Naive B cell (primary cell): ENCODE data around the gene PGM2. TPM values are rescaled to one million over a fixed set of nuclear protein-coding genes. Genes with fewer than 3 reads are reported as not detected.

Experiments used
- ATAC-seq, 2 donors: fragments of 150-1000 bp; cut with Tn5 transposase; 2 replicates each; pipeline ENCODE4 v1.10.0; 2021; ENCODE audit warnings: low read depth in 2 of 2, mild to moderate bottlenecking in 2 of 2, moderate library complexity in 2 of 2
- DNase-seq: peaks from one replicate; pipeline ENCODE4 v3.0.0; 2022
- H3K27ac Mint-ChIP-seq, 6 donors: one replicate each; pipeline ENCODE4 v1.8.0; 2020 to 2022; ENCODE audit warnings: mild to moderate bottlenecking in 6 of 6, mixed read lengths in 6 of 6, moderate library complexity in 5 of 6, inconsistent platforms in 2 of 6
- H3K27me3 Mint-ChIP-seq, 3 donors: one replicate each; pipeline ENCODE4 v1.8.0; 2021 to 2022; ENCODE audit warnings: mixed read lengths in 3 of 3, mild to moderate bottlenecking in 1 of 3
- H3K36me3 Mint-ChIP-seq, 2 donors: one replicate each; pipeline ENCODE4 v1.8.0; 2020 to 2022; ENCODE audit warnings: mixed read lengths in 2 of 2, inconsistent platforms in 1 of 2, mild to moderate bottlenecking in 1 of 2
- H3K4me1 Mint-ChIP-seq, 3 donors: one replicate each; pipeline ENCODE4 v1.8.0; 2020 to 2022; ENCODE audit warnings: mixed read lengths in 3 of 3, inconsistent platforms in 1 of 3, mild to moderate bottlenecking in 1 of 3, moderate library complexity in 1 of 3
- H3K4me3 Mint-ChIP-seq, 8 donors: one replicate each; pipeline ENCODE4 v1.8.0; 2020 to 2022; ENCODE audit warnings: mild to moderate bottlenecking in 8 of 8, mixed read lengths in 8 of 8, moderate library complexity in 8 of 8, inconsistent platforms in 2 of 8
- H3K9me3 Mint-ChIP-seq, 7 donors: one replicate each; pipeline ENCODE4 v1.8.0; 2020 to 2022; ENCODE audit warnings: mixed read lengths in 7 of 7, mild to moderate bottlenecking in 5 of 7, inconsistent platforms in 2 of 7, moderate library complexity in 1 of 7
- polyA plus RNA-seq, 6 donors: library from polyadenylated mRNA; unstranded; fragments of 300-500 nt; fragmentation: Illumina TruSeq; gene quantifications; one replicate each; pipeline ENCODE4 v1.2.3, GENCODE V29; 2021; ENCODE audit warnings: low read depth in 6 of 6

The PGM2 gene
- polyA plus RNA-seq, 6 donors from 2014 or later, result 10.5 to 19.8 (median 17.4) TPM

DNA sequence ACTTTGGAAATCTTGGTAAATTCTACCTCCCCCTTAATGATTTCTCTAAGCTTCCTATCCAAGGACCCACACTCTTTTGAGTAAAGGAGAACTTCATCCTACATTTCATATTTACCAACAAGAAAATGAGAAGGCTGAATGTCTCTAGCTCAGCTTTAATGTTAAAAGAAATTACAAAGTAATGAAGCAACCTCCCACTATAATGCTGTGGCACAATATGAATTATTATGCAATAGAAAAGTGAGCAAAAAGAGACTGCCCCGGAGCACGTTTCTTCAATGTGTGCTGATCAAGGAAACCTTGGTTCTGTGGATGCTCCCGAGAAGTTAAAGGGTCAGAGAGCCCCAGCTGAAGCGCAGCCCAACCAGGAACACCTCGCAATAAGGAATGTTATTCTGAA, 55.3 kb downstream of the PGM2 start:
- Mint-ChIP-seq H3K27me3 (no peaks in the 10 kb centered on the region), H3K4me3 (no peak overlapping the region), H3K9me3 (no peaks in the 10 kb centered on the region), H3K27ac (no peak overlapping the region), H3K4me1 (peaks cover 13 to 24% (median 18%) of the 10 kb centered on the region in 3 donors), H3K36me3 (no peaks in the 10 kb centered on the region)
- ATAC-seq (no peak), DNase-seq (no peak)

DNA sequence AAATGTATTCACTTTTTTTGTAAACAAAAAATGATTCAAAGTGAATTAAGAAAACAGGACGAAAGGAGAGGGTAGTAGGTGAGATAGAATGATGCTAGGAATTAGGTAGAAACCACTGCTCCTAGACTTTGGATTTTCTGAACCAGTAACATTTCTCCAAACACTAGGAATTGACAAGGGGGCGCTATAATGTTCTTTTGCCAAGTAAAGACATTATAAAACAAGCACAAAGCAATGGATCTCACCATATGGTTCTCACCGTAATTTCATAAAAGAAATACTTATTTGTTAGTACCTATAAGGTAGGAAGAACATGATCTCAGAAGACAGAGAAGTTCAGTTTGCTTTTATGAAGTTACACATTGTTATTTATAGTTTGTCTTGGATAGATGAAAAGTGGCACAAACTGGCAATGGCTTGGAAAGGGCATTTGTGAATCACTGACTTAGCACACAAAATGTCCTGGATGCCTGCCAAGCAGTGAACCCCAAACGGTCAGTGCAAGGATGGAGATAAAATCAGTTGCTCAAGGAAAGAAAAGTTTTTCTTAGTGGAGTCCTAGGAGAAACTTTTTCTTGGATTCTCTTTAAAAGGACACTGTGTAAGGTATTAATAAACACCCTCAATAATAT, 56.3 kb downstream of the PGM2 start:
- Mint-ChIP-seq H3K27ac (peak overlapping the region in 1 of 6 donors; percentile 49), H3K27me3 (no peaks in the 10 kb centered on the region), H3K36me3 (no peaks in the 10 kb centered on the region), H3K4me1 (peaks cover 15 to 24% (median 22%) of the 10 kb centered on the region in 3 donors), H3K9me3 (no peaks in the 10 kb centered on the region), H3K4me3 (no peak overlapping the region)
- DNase-seq (no peak), ATAC-seq (no peak)

DNA sequence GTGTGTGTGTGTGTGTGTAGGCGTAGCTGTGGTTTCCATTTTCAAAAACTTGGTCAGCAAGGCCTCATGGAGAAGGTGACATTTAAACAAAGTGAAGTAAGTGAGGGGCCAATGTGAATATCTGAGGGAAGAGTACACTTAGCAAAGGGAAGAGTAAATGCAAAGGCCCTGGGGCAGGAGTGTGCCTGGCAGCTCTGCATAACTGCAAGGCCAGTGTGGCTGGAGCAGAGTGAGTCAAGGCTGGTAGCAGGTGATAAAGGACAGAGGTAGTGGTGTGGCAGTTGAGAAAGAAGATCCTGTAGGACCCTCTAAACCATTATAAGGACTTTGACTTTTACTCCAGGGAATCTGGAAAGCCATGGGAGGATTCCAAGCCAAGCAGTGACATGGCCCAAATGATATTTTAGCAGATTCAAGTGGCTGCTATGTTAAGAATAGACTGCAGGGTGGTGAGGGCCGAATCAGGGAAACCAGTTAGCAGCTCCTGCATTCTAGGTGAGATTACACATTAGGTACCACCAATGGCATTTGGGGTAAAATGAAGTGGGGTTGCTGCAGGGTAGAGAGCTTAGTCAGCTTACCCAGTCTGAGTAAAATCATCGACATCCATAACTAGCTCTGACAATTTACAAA, 58.5 kb downstream of the PGM2 start:
- ATAC-seq (no peak), DNase-seq (no peak)
- Mint-ChIP-seq H3K4me1 (peaks cover 20 to 34% (median 27%) of the 10 kb centered on the region in 3 donors), H3K36me3 (no peaks in the 10 kb centered on the region), H3K27ac (peak overlapping the region in 1 of 6 donors; percentile 58), H3K4me3 (peak overlapping the region in 1 of 8 donors; percentile 66), H3K27me3 (no peaks in the 10 kb centered on the region), H3K9me3 (no peaks in the 10 kb centered on the region)

DNA sequence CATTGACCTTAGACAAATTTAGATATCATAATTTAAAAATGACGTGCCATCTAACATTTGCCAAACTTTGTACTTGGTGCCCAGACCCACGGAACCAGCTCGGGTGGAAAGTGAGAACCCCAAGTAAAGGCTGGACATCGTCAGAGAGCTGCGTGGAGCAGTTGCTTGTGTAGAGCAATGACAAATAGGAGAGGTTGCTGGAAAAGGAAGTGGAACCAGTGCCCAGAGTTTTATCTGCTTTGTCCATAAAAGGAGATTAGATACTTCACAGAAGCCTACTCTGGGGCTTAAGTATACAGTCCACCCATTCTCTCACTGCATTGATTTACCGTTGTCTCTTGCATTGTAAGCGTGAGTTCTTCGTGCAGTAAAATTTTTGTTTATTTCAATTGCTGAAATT, 59.0 kb downstream of the PGM2 start:
- H3K4me1 Mint-ChIP-seq, result peaks cover 24 to 38% (median 32%) of the 10 kb centered on the region in 3 donors

DNA sequence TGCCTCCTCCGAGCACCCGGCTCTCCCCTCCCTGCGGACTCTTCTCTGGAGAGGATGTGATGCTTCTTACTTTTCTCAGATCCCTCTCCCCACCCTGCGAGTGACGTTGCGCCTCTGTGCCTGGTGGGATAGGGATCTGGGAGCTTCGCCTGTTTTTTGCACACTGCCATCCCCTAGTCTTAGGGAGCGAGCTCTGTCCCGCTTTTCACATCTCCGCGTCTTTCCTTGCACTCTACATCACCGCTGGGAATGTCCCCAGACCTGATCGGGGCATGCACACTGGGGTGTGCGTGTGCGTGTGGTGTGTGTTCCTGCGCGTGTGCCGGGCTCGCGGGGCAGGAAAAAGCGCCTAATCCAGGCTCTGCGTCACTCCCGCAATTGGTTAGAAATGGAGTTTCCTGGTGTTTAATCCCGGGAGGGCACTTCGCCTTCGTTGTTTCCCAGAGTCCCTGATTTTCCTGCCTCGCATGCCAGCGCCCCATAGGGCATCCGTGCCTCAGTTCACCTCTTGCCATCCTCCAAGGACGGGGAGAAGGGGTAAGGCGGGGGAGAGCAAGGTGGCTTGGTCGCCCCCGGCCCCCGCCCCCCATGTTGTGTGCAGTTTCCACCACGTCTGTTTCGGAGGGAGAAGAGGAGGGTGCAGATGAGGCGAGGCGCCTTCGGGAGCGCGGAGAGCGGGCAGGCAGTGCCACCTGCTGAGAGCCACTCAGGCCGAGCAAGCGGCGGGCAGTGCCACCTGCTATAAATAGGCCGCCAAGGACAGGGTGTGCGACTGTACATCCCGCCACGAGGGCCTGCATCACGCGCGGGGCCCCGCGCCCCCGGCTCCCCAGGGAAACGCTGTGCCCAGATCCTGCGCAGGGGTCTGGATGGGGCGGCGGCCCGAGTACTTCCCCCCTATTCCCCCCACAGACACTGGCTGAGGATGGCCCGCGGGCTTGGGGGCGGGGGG, 63.6 kb downstream of the PGM2 start:
- ATAC-seq (peak; percentile 27), DNase-seq (peak; percentile 53)
- Mint-ChIP-seq H3K4me3 (peak overlapping the region; percentile 30 to 92 (median 76)), H3K4me1 (peaks cover 37 to 61% (median 60%) of the 10 kb centered on the region in 3 donors), H3K9me3 (no peaks in the 10 kb centered on the region), H3K36me3 (no peaks in the 10 kb centered on the region), H3K27me3 (no peaks in the 10 kb centered on the region), H3K27ac (peak overlapping the region in 5 of 6 donors; percentile 49 to 96 (median 83))

More for the DNA sequence above, 59.0 kb downstream of the PGM2 start:
- no peaks in the 10 kb centered on the region for H3K9me3 Mint-ChIP-seq
- H3K27ac Mint-ChIP-seq, result no peak overlapping the region
- DNase-seq (no peak), ATAC-seq (no peak)
- H3K4me3 Mint-ChIP-seq, result no peak overlapping the region
- no peaks in the 10 kb centered on the region for H3K27me3 Mint-ChIP-seq
- H3K36me3 Mint-ChIP-seq, result no peaks in the 10 kb centered on the region

DNA sequence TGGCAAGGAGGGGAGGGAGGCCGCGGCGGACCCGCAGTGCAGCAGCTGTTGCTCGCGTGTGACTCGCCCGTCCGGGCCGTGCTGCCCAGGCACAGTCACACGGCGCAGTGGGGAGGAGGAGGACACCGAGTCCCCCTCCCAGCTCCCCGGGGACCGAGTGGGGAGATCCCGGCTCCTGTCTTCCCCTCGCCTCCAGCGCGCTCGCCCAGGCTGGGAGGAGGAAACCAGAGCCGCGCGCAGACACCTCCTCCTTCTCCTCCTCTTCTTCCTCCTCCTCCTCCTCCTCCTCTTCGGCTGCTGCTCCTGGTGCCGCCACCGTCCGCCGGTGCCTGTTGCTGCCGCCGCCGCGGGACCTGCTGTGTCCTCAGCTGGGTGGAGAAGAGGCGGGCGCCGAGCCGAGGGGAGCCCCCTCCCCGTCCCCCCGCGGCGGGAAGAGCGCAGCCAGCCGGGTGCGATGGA, 64.3 kb downstream of the PGM2 start, which contains the start of gene TBC1D1:
Gene TBC1D1, plus strand, starts transcription at position 284 of the 459 bp plus-strand sequence. CDS start 11,012 bp downstream, outside the sequence.
- Mint-ChIP-seq H3K4me3 (peak within 1 kb of the TSS; percentile 84 to 99 (median 96)), H3K27me3 (no peaks in the 10 kb centered on the region), H3K9me3 (no peaks in the 10 kb centered on the region), H3K27ac (peak within 1 kb of the TSS; percentile 96 to 99 (median 98)), H3K36me3 (no peaks in the 10 kb centered on the region), H3K4me1 (peaks cover 40 to 67% (median 67%) of the 10 kb centered on the region in 3 donors)
- ATAC-seq (peak; percentile 15 to 20), DNase-seq (no peak)

DNA sequence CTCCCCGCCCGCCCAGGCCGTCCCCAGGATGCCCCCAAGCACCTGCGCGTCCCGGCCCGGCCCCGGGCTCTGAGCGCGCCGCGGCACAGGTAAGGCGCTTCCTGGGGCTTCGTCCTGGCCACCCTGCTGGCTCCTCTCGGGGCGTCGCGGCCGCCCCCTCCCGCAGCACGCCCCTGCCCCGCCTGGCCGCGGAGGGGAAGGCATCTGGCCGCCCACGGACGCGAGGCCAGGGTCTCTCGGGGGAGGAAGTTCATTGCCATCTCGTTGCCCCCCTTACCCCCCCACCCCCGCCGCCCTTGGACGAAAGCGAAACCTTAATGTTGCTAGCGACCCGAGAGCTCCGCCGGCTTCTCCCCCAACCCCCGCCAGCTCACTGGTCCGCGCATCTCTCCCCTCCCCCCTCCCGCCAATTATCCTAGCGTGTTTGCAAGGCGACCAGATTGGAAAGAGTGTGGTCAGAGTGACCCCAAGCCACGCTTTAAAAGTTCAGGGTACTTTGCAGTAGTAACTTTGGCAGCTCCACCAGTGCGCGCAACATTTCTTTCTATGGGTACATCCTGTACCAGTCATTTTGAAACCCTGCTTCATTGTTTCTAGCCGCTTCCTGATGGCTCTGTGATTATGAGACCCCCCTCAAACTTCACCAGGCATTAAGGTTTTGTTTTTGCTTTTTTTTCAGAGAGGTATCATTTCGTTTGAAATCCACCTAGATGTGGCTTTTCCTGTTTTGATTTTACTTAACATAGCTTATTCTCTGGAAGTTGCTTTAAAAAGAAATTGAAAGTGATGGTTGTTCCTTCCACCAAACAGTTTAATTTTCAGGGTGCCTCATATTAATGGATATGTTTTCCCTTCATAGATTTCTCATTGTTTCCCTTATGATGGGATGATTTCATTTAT, 65.0 kb downstream of the PGM2 start:
- no peaks in the 10 kb centered on the region for H3K27me3 Mint-ChIP-seq
- ATAC-seq, result peak; percentile 34 to 37
- H3K9me3 Mint-ChIP-seq, result no peaks in the 10 kb centered on the region
- no peaks in the 10 kb centered on the region for H3K36me3 Mint-ChIP-seq
- DNase-seq, result peak; percentile 80
- peak overlapping the region; percentile 84 to 99 (median 96) for H3K4me3 Mint-ChIP-seq
- peaks cover 42 to 68% (median 67%) of the 10 kb centered on the region in 3 donors for H3K4me1 Mint-ChIP-seq
- H3K27ac Mint-ChIP-seq, result peak overlapping the region; percentile 96 to 99 (median 98)

DNA sequence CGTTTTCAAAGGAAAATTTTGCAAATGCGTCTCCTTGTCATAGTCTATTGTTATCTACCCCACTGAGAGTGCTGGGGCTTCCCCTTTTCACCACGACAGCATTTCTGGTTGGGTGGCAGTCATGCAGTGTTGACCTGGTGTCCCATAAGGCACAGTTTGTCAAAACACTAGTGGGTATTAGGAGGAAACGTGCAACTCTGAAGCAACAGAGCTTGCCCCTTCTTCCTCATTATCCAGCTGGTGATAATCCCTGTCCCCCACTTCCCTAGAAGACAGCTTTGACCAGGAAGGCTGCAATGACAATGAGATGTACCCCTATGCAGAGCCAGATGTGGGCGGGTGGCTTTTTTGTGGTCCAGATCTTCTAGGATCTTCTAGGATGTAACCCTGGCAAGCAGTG, 66.2 kb downstream of the PGM2 start:
- Mint-ChIP-seq H3K9me3 (no peaks in the 10 kb centered on the region), H3K4me3 (peak overlapping the region; percentile 84 to 99 (median 96)), H3K27me3 (no peaks in the 10 kb centered on the region), H3K27ac (peak overlapping the region; percentile 96 to 99 (median 98)), H3K4me1 (peaks cover 49 to 75% (median 73%) of the 10 kb centered on the region in 3 donors), H3K36me3 (no peaks in the 10 kb centered on the region)
- DNase-seq, result peak; percentile 79
- peak; percentile 75 for ATAC-seq

DNA sequence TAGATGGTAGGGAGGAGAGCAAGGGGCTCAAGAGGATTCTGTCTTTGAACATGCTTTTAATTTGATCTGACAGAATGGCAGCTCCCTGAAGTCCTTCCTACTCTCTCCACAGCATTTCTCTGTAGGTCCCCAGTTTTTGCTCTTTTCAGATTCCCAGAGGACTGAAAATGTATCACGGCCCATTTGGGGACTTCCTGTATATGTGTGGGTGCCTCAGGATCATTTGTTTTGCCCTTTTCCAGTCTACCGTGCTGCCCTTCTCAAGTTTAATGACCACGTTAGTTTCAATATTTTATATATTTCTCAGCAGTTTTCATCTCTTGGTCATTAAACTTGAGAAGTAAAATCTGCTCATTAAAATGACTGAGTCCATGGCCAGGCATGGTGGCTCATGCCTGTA, 66.7 kb downstream of the PGM2 start:
- Mint-ChIP-seq H3K4me3 (peak overlapping the region; percentile 84 to 99 (median 96)), H3K9me3 (no peaks in the 10 kb centered on the region), H3K4me1 (peaks cover 46 to 74% (median 69%) of the 10 kb centered on the region in 3 donors), H3K36me3 (no peaks in the 10 kb centered on the region), H3K27me3 (no peaks in the 10 kb centered on the region), H3K27ac (peak overlapping the region; percentile 96 to 99 (median 98))
- DNase-seq (no peak), ATAC-seq (no peak)

DNA sequence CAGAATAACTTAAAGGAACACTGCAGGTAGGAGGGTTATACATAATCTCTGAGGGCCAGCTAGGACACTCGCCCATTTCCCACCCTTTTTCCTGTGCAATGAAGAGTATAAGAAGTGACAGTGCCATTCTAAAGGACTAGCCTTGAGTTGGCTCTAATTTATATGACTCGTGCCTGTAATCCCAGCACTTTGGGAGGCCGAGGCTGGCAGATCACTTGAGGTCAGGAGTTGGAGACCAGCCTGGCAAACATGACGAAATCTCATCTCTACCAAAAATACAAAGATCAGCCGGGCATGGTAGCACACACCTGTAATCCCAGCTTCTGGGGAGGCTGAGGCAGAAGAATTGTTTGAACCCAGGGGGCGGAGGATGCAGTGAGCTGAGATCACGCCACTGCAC, 68.8 kb downstream of the PGM2 start:
- Mint-ChIP-seq H3K36me3 (peaks cover 4 to 17% of the 10 kb centered on the region in 2 donors), H3K4me1 (peaks cover 50 to 74% (median 69%) of the 10 kb centered on the region in 3 donors), H3K4me3 (peak overlapping the region in 2 of 8 donors; percentile 20 to 65), H3K27me3 (no peaks in the 10 kb centered on the region), H3K27ac (peak overlapping the region in 2 of 6 donors; percentile 59 to 83), H3K9me3 (peaks cover 0 to 3% (median 0%) of the 10 kb centered on the region in 7 donors)
- DNase-seq (no peak), ATAC-seq (no peak)

DNA sequence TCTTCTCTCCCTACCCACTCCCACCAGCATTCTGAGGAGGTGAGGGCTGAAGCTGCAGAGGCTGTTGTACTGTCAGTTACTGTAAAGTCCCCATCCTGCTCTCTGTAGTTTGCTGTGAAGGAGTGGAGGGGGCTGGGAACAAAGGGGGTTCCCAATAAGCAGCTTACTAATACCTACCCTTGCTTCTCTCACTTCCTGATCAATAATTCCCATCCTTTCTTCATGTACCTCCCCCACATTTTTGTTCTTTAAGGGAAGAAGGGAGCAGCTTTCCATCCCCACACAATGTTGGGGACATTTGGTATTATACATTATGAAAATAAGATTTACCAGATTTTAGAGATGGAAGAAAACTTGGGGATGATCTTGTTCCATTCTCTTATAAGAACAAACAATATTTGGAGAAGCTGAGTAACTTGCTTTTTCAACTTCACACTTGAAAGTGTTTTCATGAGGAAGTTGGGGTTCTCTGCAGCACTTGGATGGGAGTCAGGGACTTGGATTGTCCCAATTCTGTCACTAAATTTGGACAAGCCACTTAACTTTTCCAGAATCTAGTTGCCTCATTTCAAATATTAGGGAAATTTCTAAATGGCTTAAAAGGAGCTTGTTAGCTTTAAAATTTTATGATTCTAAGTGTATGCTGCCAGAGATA, 69.8 kb downstream of the PGM2 start:
- DNase-seq, result no peak
- Mint-ChIP-seq H3K4me3 (peak overlapping the region in 4 of 8 donors; percentile 12 to 60 (median 33)), H3K27me3 (no peaks in the 10 kb centered on the region), H3K9me3 (peaks cover 0 to 3% (median 0%) of the 10 kb centered on the region in 7 donors), H3K36me3 (peaks cover 4 to 19% of the 10 kb centered on the region in 2 donors), H3K27ac (peak overlapping the region in 3 of 6 donors; percentile 32 to 56 (median 33)), H3K4me1 (peaks cover 54 to 84% (median 79%) of the 10 kb centered on the region in 3 donors)
- no peak for ATAC-seq

DNA sequence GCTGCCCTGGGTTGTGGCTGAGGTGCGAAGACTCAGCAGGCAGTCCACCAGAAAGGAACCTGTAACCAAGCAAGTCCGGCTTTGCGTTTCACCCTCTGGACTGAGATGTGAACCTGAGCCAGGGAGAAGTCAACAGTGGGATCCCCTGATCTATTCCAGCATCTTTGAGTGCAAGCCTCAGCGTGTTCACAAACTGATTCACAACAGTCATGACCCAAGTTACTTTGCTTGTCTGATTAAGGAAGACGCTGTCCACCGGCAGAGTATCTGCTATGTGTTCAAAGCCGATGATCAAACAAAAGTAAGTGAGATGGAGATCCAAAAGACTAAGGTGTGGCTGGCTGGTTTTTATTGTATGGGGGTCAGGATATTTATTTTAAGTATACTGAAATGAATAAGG, 75.7 kb downstream of the PGM2 start:
- H3K27me3 Mint-ChIP-seq, result no peaks in the 10 kb centered on the region
- H3K9me3 Mint-ChIP-seq, result peaks cover 0 to 3% (median 0%) of the 10 kb centered on the region in 7 donors
- peaks cover 42 to 59% (median 55%) of the 10 kb centered on the region in 3 donors for H3K4me1 Mint-ChIP-seq
- peak overlapping the region in 1 of 6 donors; percentile 26 for H3K27ac Mint-ChIP-seq
- ATAC-seq, result no peak
- DNase-seq, result no peak
- H3K36me3 Mint-ChIP-seq, result peaks cover 17 to 27% of the 10 kb centered on the region in 2 donors
- no peak overlapping the region for H3K4me3 Mint-ChIP-seq
